Measurements from ENCODE around the gene MACO1.
"Not testable (repeated sequence)": the region's sequence is repeated elsewhere in the genome, so short reads cannot be mapped to it uniquely, and the experiment has no call there.

MACO1 gene

GRCh38 chr1:25430073-25430966 lies at the start of gene MACO1:
Gene MACO1 (plus strand): TSS chr1:25430897. CDS start chr1:25431099, 202 bp downstream.
- DNase-seq (ENCODE audit: low read depth): peak; percentile 79

- not testable (repeated sequence) for DNase-seq (ENCODE audit: low read depth)
These were observed 48.2 kb upstream of the MACO1 start for GRCh38 chr1:25382543-25382942.

GRCh38 chr1:25383090-25383489 lies 47.6 kb upstream of the MACO1 start:
- DNase-seq (ENCODE audit: low read depth): peak; percentile 97

- not testable (repeated sequence) for DNase-seq (ENCODE audit: low read depth)
These were observed 46.8 kb upstream of the MACO1 start for GRCh38 chr1:25383875-25384274.

- not testable (repeated sequence) for DNase-seq (ENCODE audit: low read depth)
These were observed 43.6 kb upstream of the MACO1 start for GRCh38 chr1:25387096-25387495.

GRCh38 chr1:25388691-25389090 lies 42.0 kb upstream of the MACO1 start:
- DNase-seq (ENCODE audit: low read depth): not testable (repeated sequence)

- DNase-seq (ENCODE audit: low read depth): not testable (repeated sequence)
These were observed 41.0 kb upstream of the MACO1 start for GRCh38 chr1:25389721-25390120.

GRCh38 chr1:25392841-25393240 lies 37.9 kb upstream of the MACO1 start:
- no peak for DNase-seq (ENCODE audit: low read depth)

GRCh38 chr1:25397549-25397948 lies 33.1 kb upstream of the MACO1 start:
- DNase-seq (ENCODE audit: low read depth): peak; percentile 13

GRCh38 chr1:25398079-25398478 lies 32.6 kb upstream of the MACO1 start:
- DNase-seq (ENCODE audit: low read depth): not testable (repeated sequence)

- DNase-seq (ENCODE audit: low read depth): not testable (repeated sequence)
These were observed 27.5 kb upstream of the MACO1 start for GRCh38 chr1:25402947-25403803.

GRCh38 chr1:25405731-25406305 lies 24.9 kb upstream of the MACO1 start:
- not testable (repeated sequence) for DNase-seq (ENCODE audit: low read depth)

GRCh38 chr1:25409641-25410427 lies 20.9 kb upstream of the MACO1 start:
- not testable (repeated sequence) for DNase-seq (ENCODE audit: low read depth)

- DNase-seq (ENCODE audit: low read depth): not testable (repeated sequence)
These were observed 17.6 kb upstream of the MACO1 start for GRCh38 chr1:25412872-25413623.

- DNase-seq (ENCODE audit: low read depth): not testable (repeated sequence)
These were observed 16.5 kb upstream of the MACO1 start for GRCh38 chr1:25414157-25414556.

- DNase-seq (ENCODE audit: low read depth): not testable (repeated sequence)
These were observed 16.1 kb upstream of the MACO1 start for GRCh38 chr1:25414578-25414977.

- DNase-seq (ENCODE audit: low read depth): not testable (repeated sequence)
These were observed 13.4 kb upstream of the MACO1 start for GRCh38 chr1:25417280-25417679.

- DNase-seq (ENCODE audit: low read depth): not testable (repeated sequence)
These were observed 11.4 kb upstream of the MACO1 start for GRCh38 chr1:25419339-25419738.

GRCh38 chr1:25420715-25421114 lies 10.0 kb upstream of the MACO1 start, which contains the start of gene RHCE:
Gene RHCE (minus strand): TSS chr1:25420825. CDS start chr1:25420786, 39 bp downstream.
- DNase-seq (ENCODE audit: low read depth): not testable (repeated sequence)

GRCh38 chr1:25423206-25423605 lies 7.5 kb upstream of the MACO1 start:
- DNase-seq (ENCODE audit: low read depth): not testable (repeated sequence)
